Ascending aorta (tissue), 2 donors: ENCODE data around the gene GRB10. TPM values are rescaled to one million over a fixed set of nuclear protein-coding genes. Genes with fewer than 3 reads are reported as not detected.

Experiments
- DNase-seq, 2 donors: peaks; one replicate each; pipeline ENCODE4 v3.0.0-alpha.2; 2019; ENCODE audit warnings: low spot score in 2 of 2
- H3K27ac ChIP-seq, 2 donors: fragments of 200-600 bp; sonication (generic); one replicate each; pipeline ENCODE4 v1.5.1; 2016 to 2017; ENCODE audit warnings: mild to moderate bottlenecking in 1 of 2
- H3K27me3 ChIP-seq: fragments of 200-600 bp; sonication (generic); one replicate; pipeline ENCODE4 v1.5.1; 2017
- H3K36me3 ChIP-seq, 2 donors: fragments of 200-600 bp; sonication (generic); one replicate each; pipeline ENCODE4 v1.5.1; 2016
- H3K4me1 ChIP-seq, 2 donors: fragments of 200-600 bp; sonication (generic); one replicate each; pipeline ENCODE4 v1.5.1; 2016 to 2017; ENCODE audit warnings: mild to moderate bottlenecking in 1 of 2
- H3K4me3 ChIP-seq, 2 donors: fragments of 200-600 bp; sonication (generic); one replicate each; pipeline ENCODE4 v1.5.1; 2016 to 2017; ENCODE audit warnings: mild to moderate bottlenecking in 1 of 2
- H3K9me3 ChIP-seq, 2 donors: fragments of 200-600 bp; sonication (generic); one replicate each; pipeline ENCODE4 v1.5.1; 2016
- intact Hi-C: fragments of 100-400 bp; cut with DNase I; formaldehyde crosslinking; loops from one replicate; pipeline ENCODE4 v1.15.1; 2023
- total RNA-seq: library from RNA; depleted of rRNA; stranded (reverse); fragments of >200 nt; gene quantifications from one replicate; pipeline ENCODE4 v1.1.0, GENCODE V29; 2016
- TF ChIP-seq, protein P1 (sequence below), 3 experiments: fragments of 200-600 bp in 2 of 3; fragments of 450-650 bp in 1 of 3; sonication (generic) in 2 of 3; IDR thresholded peaks; one replicate each; pipeline ENCODE4 v1.5.1; 2016 to 2019; ENCODE audit warnings: antibody characterized with exemption in 3 of 3, mild to moderate bottlenecking in 1 of 3, moderate library complexity in 1 of 3

Gene GRB10
- total RNA-seq, 1 donor from 2014 or later = 53.4 TPM

DNA sequence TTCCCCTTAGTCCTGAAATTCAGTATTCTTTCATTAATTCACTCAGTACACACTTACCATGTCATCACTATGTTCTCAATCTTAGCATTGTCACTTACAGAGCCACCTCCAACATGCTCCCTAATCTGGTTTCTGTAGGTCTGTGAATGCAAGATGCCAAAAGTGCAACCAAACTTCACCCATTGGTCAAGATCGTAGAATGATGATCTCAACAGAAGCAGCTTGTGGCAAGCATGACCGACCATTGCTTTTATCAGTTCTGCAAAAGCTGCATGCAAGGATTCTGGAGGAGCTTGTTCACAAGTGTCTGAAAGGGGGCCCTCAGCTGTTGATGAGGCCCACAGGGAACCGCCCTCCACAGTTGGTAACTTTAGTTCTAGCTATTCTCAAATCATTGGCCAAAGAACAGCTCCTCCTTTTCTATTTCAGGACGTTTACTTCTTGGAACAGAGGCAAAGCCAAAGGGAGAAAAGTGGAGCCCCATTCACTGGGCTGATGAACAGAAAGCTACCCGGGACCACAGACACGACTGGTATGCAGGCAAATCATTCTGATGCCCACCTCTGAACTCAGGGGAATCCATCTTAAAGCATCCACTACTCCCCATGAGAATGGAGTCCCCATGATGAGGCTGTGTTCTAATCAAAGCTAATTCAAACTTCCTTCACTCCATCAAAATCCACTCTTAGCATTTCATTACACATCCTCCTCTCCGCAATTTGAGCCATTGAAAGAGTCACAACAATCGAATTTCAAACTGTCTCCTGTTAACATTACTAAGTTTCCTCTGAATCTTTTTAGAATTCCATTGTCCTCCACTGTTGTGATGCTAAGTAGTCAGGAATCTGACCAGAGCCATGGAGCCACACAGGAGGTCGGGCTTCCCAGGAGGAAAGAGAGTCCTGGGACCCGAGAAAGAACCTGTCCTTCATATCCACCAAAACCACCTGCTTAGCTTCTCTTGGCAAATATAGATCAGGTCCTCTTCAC lies 13.9 kb downstream of the GRB10 start:
- intact Hi-C loops = no loop called here
- no peak for DNase-seq
- H3K4me3 ChIP-seq = no peak overlapping the region
- no peaks in the 10 kb centered on the region for H3K27me3 ChIP-seq
- peaks cover 0 to 4% of the 10 kb centered on the region in 2 donors for H3K4me1 ChIP-seq
- no peak overlapping the region for H3K27ac ChIP-seq
- H3K9me3 ChIP-seq = no peaks in the 10 kb centered on the region
- H3K36me3 ChIP-seq = no peaks in the 10 kb centered on the region
- TF ChIP-seq, protein P1, sequence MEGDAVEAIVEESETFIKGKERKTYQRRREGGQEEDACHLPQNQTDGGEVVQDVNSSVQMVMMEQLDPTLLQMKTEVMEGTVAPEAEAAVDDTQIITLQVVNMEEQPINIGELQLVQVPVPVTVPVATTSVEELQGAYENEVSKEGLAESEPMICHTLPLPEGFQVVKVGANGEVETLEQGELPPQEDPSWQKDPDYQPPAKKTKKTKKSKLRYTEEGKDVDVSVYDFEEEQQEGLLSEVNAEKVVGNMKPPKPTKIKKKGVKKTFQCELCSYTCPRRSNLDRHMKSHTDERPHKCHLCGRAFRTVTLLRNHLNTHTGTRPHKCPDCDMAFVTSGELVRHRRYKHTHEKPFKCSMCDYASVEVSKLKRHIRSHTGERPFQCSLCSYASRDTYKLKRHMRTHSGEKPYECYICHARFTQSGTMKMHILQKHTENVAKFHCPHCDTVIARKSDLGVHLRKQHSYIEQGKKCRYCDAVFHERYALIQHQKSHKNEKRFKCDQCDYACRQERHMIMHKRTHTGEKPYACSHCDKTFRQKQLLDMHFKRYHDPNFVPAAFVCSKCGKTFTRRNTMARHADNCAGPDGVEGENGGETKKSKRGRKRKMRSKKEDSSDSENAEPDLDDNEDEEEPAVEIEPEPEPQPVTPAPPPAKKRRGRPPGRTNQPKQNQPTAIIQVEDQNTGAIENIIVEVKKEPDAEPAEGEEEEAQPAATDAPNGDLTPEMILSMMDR (IDR thresholded peaks at IDR 0.05) = no peak

DNA sequence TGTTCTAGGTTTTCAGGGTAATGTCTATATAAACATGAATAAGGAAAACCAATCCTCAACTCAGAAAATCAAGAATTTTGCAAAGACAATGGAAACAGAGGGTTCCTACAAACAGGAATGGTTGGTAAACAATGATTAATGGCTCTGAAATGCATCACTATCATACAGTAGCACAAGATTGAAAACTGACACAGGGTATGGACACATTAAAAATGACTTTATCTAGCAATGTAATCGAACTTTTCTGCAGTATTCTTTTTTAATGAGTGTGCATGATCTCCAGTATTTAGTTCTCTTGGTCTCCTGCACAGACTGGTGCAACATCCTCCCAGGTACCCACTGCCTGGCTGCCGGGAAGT lies 15.9 kb downstream of the GRB10 start:
- Histone ChIP-seq H3K27me3 (no peaks in the 10 kb centered on the region), H3K36me3 (no peaks in the 10 kb centered on the region), H3K9me3 (no peaks in the 10 kb centered on the region), H3K4me1 (peaks cover 0 to 4% of the 10 kb centered on the region in 2 donors), H3K4me3 (no peak overlapping the region), H3K27ac (no peak overlapping the region)
- DNase-seq = no peak
- TF ChIP-seq, protein P1 (IDR thresholded peaks at IDR 0.05) = no peak
- intact Hi-C loops = no loop called here

DNA sequence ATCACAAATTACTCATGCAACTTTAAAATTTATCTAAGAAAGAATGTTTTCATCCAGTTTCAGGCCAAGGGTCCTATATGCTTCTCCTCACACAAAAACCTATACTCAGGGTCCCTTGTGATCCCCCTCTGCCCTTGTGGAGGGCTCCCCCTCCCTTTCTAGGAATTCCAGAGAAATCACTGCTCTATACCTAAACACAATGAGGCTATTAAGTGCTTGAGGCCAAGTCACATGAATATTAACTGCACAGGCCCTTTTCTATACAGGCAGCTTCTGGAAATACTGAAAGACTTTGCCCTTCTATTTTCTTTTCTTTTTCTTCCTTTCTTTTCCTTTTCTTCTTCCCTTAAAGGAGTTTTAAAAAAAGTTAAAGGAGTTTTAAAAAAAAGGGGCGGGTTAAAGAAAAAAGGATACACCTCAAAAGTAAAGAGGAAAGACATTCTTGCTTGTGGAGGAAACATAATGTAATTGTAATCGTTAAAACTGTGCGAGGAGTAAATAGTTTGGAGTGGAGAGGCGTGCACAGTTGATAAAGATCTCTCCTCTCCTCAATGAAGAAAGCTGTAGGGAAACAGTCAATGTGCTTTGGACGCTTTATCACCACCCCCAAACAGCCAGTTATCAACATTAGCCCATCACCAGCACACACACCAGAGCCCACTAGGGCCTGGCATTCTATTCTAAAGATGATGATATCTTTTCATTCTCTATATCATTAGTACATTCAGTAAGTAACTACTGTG lies 16.4 kb downstream of the GRB10 start:
- intact Hi-C loops = no loop called here
- peaks cover 0 to 4% of the 10 kb centered on the region in 2 donors for H3K4me1 ChIP-seq
- no peak overlapping the region for H3K27ac ChIP-seq
- H3K27me3 ChIP-seq = no peaks in the 10 kb centered on the region
- TF ChIP-seq, protein P1 (IDR thresholded peaks at IDR 0.05) = no peak
- no peak overlapping the region for H3K4me3 ChIP-seq
- no peaks in the 10 kb centered on the region for H3K36me3 ChIP-seq
- no peak for DNase-seq
- H3K9me3 ChIP-seq = no peaks in the 10 kb centered on the region

DNA sequence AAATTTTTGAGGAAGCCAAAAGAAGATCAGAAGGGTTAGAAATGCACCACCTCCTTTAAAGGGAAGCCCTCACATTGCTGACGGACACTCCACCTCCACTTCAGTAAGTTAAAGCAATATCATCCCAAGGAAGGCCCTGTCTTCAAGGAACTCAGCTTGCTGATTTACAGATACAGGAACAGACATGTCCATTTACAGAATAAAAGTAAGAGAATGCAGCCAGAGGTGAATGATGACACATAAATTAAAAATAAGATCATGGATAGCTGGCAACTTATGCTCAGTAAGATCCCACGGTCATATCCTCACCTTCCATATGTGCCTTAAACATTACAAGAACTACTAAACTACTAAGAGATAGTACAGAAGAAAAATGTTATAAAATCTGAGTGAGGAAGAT lies 20.4 kb downstream of the GRB10 start:
- TF ChIP-seq, protein P1 (IDR thresholded peaks at IDR 0.05) = no peak
- no peak overlapping the region for H3K4me3 ChIP-seq
- intact Hi-C loops = no loop called here
- no peak for DNase-seq
- H3K9me3 ChIP-seq = no peaks in the 10 kb centered on the region
- no peaks in the 10 kb centered on the region for H3K36me3 ChIP-seq
- H3K27me3 ChIP-seq = no peaks in the 10 kb centered on the region
- H3K4me1 ChIP-seq = no peaks in the 10 kb centered on the region
- no peak overlapping the region for H3K27ac ChIP-seq

DNA sequence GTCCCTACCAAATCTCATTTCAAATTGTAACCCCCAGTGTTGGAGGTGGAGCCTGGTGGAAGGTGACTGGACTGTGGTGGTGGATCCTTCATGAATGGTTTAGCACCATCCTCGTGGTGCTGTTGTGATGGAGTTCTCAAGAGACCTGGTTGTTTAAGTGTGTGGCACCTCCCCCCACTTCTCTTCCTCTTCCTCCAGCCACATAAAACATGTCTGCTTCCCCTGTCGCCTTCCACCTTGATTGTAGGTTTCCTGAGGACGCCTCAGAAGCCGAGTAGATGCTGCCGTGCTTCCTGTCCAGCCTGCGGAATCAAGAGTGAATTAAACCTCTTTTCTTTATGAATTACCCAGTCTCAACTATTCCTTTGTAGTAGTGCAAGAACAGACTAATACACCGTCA lies 21.0 kb downstream of the GRB10 start:
- H3K27ac ChIP-seq = no peak overlapping the region

More for the DNA sequence above, 21.0 kb downstream of the GRB10 start:
- TF ChIP-seq, protein P1 (IDR thresholded peaks at IDR 0.05) = no peak
- H3K27me3 ChIP-seq = no peaks in the 10 kb centered on the region
- H3K4me3 ChIP-seq = no peak overlapping the region
- intact Hi-C loops = no loop called here
- no peaks in the 10 kb centered on the region for H3K4me1 ChIP-seq
- no peaks in the 10 kb centered on the region for H3K9me3 ChIP-seq
- no peaks in the 10 kb centered on the region for H3K36me3 ChIP-seq
- DNase-seq = no peak
